Gastrocnemius medialis (tissue), 4 donors: ENCODE results near the gene APBA2.

Experiments
- POLR2A ChIP-seq, 2 donors: fragments of 450-650 bp; IDR thresholded peaks; one replicate each; pipeline ENCODE4 v1.6.1; 2017; ENCODE audit warnings: antibody characterized with exemption in 2 of 2, mild to moderate bottlenecking in 2 of 2, moderate library complexity in 2 of 2
- TF ChIP-seq, protein P1 (sequence below), 5 experiments: fragments of 450-650 bp in 3 of 5; fragments of 200-600 bp in 2 of 5; sonication (generic) in 2 of 5; IDR thresholded peaks in 4 of 5; conservative IDR thresholded peaks in 1 of 5; 1 replicate in 4 of 5; 2 replicates in 1 of 5; pipeline ENCODE4 v1.5.1; 2016 to 2019; ENCODE audit warnings: antibody characterized with exemption in 5 of 5, mild to moderate bottlenecking in 3 of 5, moderate library complexity in 3 of 5

DNA sequence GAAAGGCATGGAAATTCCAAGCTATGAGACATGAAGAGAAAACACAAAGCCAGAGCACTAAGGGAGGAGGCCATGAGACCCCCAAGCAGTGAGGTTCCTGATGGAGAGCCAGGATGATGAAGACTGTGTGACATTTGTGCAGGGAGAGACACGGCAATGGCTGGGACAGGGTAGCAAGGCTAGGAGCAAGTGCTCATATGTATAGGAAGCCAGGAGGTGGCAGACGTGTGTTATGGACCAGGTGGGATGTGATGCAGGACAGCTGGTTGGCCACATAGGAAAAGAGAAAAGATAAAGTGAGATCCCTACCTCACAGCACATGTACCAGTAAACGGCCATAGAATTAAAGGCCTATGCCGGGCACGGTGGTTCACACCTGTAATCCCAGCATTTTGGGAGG, 112.7 kb downstream of the APBA2 start:
- TF ChIP-seq, protein P1, sequence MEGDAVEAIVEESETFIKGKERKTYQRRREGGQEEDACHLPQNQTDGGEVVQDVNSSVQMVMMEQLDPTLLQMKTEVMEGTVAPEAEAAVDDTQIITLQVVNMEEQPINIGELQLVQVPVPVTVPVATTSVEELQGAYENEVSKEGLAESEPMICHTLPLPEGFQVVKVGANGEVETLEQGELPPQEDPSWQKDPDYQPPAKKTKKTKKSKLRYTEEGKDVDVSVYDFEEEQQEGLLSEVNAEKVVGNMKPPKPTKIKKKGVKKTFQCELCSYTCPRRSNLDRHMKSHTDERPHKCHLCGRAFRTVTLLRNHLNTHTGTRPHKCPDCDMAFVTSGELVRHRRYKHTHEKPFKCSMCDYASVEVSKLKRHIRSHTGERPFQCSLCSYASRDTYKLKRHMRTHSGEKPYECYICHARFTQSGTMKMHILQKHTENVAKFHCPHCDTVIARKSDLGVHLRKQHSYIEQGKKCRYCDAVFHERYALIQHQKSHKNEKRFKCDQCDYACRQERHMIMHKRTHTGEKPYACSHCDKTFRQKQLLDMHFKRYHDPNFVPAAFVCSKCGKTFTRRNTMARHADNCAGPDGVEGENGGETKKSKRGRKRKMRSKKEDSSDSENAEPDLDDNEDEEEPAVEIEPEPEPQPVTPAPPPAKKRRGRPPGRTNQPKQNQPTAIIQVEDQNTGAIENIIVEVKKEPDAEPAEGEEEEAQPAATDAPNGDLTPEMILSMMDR (IDR thresholded peaks at IDR 0.05 in 4 of 5, conservative IDR thresholded peaks at IDR 0.05 in 1 of 5) = no peak
- no peak for TF ChIP-seq POLR2A (IDR thresholded peaks at IDR 0.05)
